ENCODE results near the gene PPP1R9A.
A peak's percentile ranks its signal among the peaks of the same experiment; 100 is the strongest.

The PPP1R9A gene

GRCh38 chr7:95155965-95156364, 248.6 kb downstream of the PPP1R9A start:
- H3K27me3 ChIP-seq, result no peaks in the 10 kb centered on the region
- H3K9me3 ChIP-seq, result peaks cover 8% of the 10 kb centered on the region
- no peak overlapping the region for H3K27ac ChIP-seq
- H3K4me3 ChIP-seq, result no peak overlapping the region
- no peaks in the 10 kb centered on the region for H3K4me1 ChIP-seq
- H3K36me3 ChIP-seq, result no peaks in the 10 kb centered on the region
- TF ChIP-seq Cebpa-rat (IDR thresholded peaks at IDR 0.05), result no peak
- no peak overlapping the region for H3K4me2 ChIP-seq
- H3K9ac ChIP-seq, result no peak overlapping the region
- no peaks in the 10 kb centered on the region for H4K20me1 ChIP-seq

GRCh38 chr7:95157381-95157780, 250.0 kb downstream of the PPP1R9A start:
- no peaks in the 10 kb centered on the region for H3K36me3 ChIP-seq
- no peak overlapping the region for H3K4me2 ChIP-seq
- H3K9ac ChIP-seq, result no peak overlapping the region
- peaks cover 8% of the 10 kb centered on the region for H3K9me3 ChIP-seq
- no peak overlapping the region for H3K4me3 ChIP-seq
- H3K27ac ChIP-seq, result no peak overlapping the region
- no peaks in the 10 kb centered on the region for H3K4me1 ChIP-seq
- no peaks in the 10 kb centered on the region for H4K20me1 ChIP-seq
- H3K27me3 ChIP-seq, result no peaks in the 10 kb centered on the region
- TF ChIP-seq Cebpa-rat (IDR thresholded peaks at IDR 0.05), result no peak

GRCh38 chr7:95169678-95170077, 262.3 kb downstream of the PPP1R9A start:
- Histone ChIP-seq H3K27me3 (no peaks in the 10 kb centered on the region), H3K9me3 (no peaks in the 10 kb centered on the region), H3K4me2 (no peak overlapping the region), H3K27ac (no peak overlapping the region), H3K4me3 (no peak overlapping the region), H3K9ac (no peak overlapping the region), H3K36me3 (no peaks in the 10 kb centered on the region), H4K20me1 (no peaks in the 10 kb centered on the region), H3K4me1 (no peaks in the 10 kb centered on the region)
- TF ChIP-seq Cebpa-rat (IDR thresholded peaks at IDR 0.05), result no peak

GRCh38 chr7:95172420-95172819, 265.0 kb downstream of the PPP1R9A start:
- Histone ChIP-seq H3K9ac (no peak overlapping the region), H3K4me2 (no peak overlapping the region), H3K4me3 (no peak overlapping the region), H3K27me3 (no peaks in the 10 kb centered on the region), H3K4me1 (no peaks in the 10 kb centered on the region), H3K27ac (no peak overlapping the region), H3K9me3 (no peaks in the 10 kb centered on the region), H4K20me1 (no peaks in the 10 kb centered on the region), H3K36me3 (no peaks in the 10 kb centered on the region)
- no peak for TF ChIP-seq Cebpa-rat (IDR thresholded peaks at IDR 0.05)

GRCh38 chr7:95190515-95190914, 283.1 kb downstream of the PPP1R9A start:
- H3K4me3 ChIP-seq, result no peak overlapping the region
- no peaks in the 10 kb centered on the region for H3K36me3 ChIP-seq
- no peaks in the 10 kb centered on the region for H3K27me3 ChIP-seq
- no peak for TF ChIP-seq Cebpa-rat (IDR thresholded peaks at IDR 0.05)
- H3K4me1 ChIP-seq, result peaks cover 7% of the 10 kb centered on the region; the same call in 1 of the 2 replicates
- H3K9ac ChIP-seq, result no peak overlapping the region
- peak overlapping the region; percentile 5; the same call in 1 of the 2 replicates for H3K4me2 ChIP-seq
- no peak overlapping the region for H3K27ac ChIP-seq
- no peaks in the 10 kb centered on the region for H4K20me1 ChIP-seq
- no peaks in the 10 kb centered on the region for H3K9me3 ChIP-seq

GRCh38 chr7:95191795-95192194, 284.4 kb downstream of the PPP1R9A start:
- no peak overlapping the region for H3K4me2 ChIP-seq
- H3K4me1 ChIP-seq, result peaks cover 7% of the 10 kb centered on the region; the same call in 1 of the 2 replicates
- no peaks in the 10 kb centered on the region for H4K20me1 ChIP-seq
- no peak overlapping the region for H3K9ac ChIP-seq
- no peak for TF ChIP-seq Cebpa-rat (IDR thresholded peaks at IDR 0.05)
- H3K27me3 ChIP-seq, result no peaks in the 10 kb centered on the region
- H3K9me3 ChIP-seq, result no peaks in the 10 kb centered on the region
- H3K4me3 ChIP-seq, result no peak overlapping the region
- no peak overlapping the region for H3K27ac ChIP-seq
- no peaks in the 10 kb centered on the region for H3K36me3 ChIP-seq

- H3K4me3 ChIP-seq, result no peak overlapping the region
- H3K9me3 ChIP-seq, result no peaks in the 10 kb centered on the region
- H3K9ac ChIP-seq, result no peak overlapping the region
- no peak overlapping the region for H3K4me2 ChIP-seq
- no peak overlapping the region for H3K27ac ChIP-seq
- no peaks in the 10 kb centered on the region for H3K36me3 ChIP-seq
- no peaks in the 10 kb centered on the region for H4K20me1 ChIP-seq
- H3K4me1 ChIP-seq, result no peaks in the 10 kb centered on the region
- H3K27me3 ChIP-seq, result no peaks in the 10 kb centered on the region
- no peak for TF ChIP-seq Cebpa-rat (IDR thresholded peaks at IDR 0.05)
Observed at GRCh38 chr7:95198863-95199262, 291.5 kb downstream of the PPP1R9A start.

- H3K36me3 ChIP-seq, result no peaks in the 10 kb centered on the region
- no peak overlapping the region for H3K4me2 ChIP-seq
- no peaks in the 10 kb centered on the region for H4K20me1 ChIP-seq
- no peak overlapping the region for H3K9ac ChIP-seq
- no peaks in the 10 kb centered on the region for H3K9me3 ChIP-seq
- TF ChIP-seq Cebpa-rat (IDR thresholded peaks at IDR 0.05), result no peak
- no peaks in the 10 kb centered on the region for H3K27me3 ChIP-seq
- H3K27ac ChIP-seq, result no peak overlapping the region
- H3K4me1 ChIP-seq, result peaks cover 4% of the 10 kb centered on the region
- H3K4me3 ChIP-seq, result no peak overlapping the region
Observed at GRCh38 chr7:95199779-95200558, 292.6 kb downstream of the PPP1R9A start.

GRCh38 chr7:95200741-95201140, 293.3 kb downstream of the PPP1R9A start:
- Histone ChIP-seq H3K4me2 (no peak overlapping the region), H4K20me1 (no peaks in the 10 kb centered on the region), H3K27me3 (no peaks in the 10 kb centered on the region), H3K27ac (no peak overlapping the region), H3K36me3 (no peaks in the 10 kb centered on the region), H3K4me1 (peaks cover 12% of the 10 kb centered on the region), H3K9ac (no peak overlapping the region), H3K9me3 (no peaks in the 10 kb centered on the region), H3K4me3 (no peak overlapping the region)
- no peak for TF ChIP-seq Cebpa-rat (IDR thresholded peaks at IDR 0.05)

- no peak overlapping the region for H3K4me3 ChIP-seq
- H4K20me1 ChIP-seq, result no peaks in the 10 kb centered on the region
- H3K27ac ChIP-seq, result no peak overlapping the region
- peaks cover 17% of the 10 kb centered on the region for H3K4me1 ChIP-seq
- no peaks in the 10 kb centered on the region for H3K36me3 ChIP-seq
- H3K4me2 ChIP-seq, result no peak overlapping the region
- no peaks in the 10 kb centered on the region for H3K9me3 ChIP-seq
- H3K9ac ChIP-seq, result no peak overlapping the region
- no peaks in the 10 kb centered on the region for H3K27me3 ChIP-seq
- no peak for TF ChIP-seq Cebpa-rat (IDR thresholded peaks at IDR 0.05)
Observed at GRCh38 chr7:95201727-95202126, 294.3 kb downstream of the PPP1R9A start.

Data from BLaER1 (cell line).